ENCODE results near the gene KCNT2.

GRCh38 chr1:196619721-196620120 is 11.5 kb upstream of the KCNT2 start:
- TF ChIP-seq, protein P1, sequence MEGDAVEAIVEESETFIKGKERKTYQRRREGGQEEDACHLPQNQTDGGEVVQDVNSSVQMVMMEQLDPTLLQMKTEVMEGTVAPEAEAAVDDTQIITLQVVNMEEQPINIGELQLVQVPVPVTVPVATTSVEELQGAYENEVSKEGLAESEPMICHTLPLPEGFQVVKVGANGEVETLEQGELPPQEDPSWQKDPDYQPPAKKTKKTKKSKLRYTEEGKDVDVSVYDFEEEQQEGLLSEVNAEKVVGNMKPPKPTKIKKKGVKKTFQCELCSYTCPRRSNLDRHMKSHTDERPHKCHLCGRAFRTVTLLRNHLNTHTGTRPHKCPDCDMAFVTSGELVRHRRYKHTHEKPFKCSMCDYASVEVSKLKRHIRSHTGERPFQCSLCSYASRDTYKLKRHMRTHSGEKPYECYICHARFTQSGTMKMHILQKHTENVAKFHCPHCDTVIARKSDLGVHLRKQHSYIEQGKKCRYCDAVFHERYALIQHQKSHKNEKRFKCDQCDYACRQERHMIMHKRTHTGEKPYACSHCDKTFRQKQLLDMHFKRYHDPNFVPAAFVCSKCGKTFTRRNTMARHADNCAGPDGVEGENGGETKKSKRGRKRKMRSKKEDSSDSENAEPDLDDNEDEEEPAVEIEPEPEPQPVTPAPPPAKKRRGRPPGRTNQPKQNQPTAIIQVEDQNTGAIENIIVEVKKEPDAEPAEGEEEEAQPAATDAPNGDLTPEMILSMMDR (IDR thresholded peaks at IDR 0.05; ENCODE audit: extremely low read depth in 1 of 2, insufficient read depth in 1 of 2, low read depth in 1 of 2, low read length in 2 of 2) = no peak
- no peak for TF ChIP-seq EZH2 (IDR thresholded peaks at IDR 0.05; ENCODE audit: borderline replicate concordance, low read depth, low read length, severe bottlenecking)
- TF ChIP-seq POLR2A (IDR thresholded peaks at IDR 0.05; ENCODE audit: low read depth, low read length) = no peak
- TF ChIP-seq POLR2AphosphoS5 (IDR thresholded peaks at IDR 0.05; ENCODE audit: insufficient read depth, low read depth, low read length) = no peak
- no peak for TF ChIP-seq MYC (IDR thresholded peaks at IDR 0.05; ENCODE audit: low read depth, low read length)
- TF ChIP-seq JUN (IDR thresholded peaks at IDR 0.05; ENCODE audit: borderline replicate concordance, insufficient read depth, insufficient read length, low read depth) = no peak
- TF ChIP-seq FOS (IDR thresholded peaks at IDR 0.05; ENCODE audit: borderline replicate concordance, insufficient read depth, low read length) = no peak
- TF ChIP-seq GATA2 (IDR thresholded peaks at IDR 0.05; ENCODE audit: insufficient read depth, insufficient read length, low read depth, low read length) = no peak
